ENCODE data around the gene PUDP.
"Not testable (repeated sequence)": the region's sequence is repeated elsewhere in the genome, so short reads cannot be mapped to it uniquely, and the experiment has no call there.

Gene PUDP

GRCh38 chrX:7106649-7107048, 41.3 kb downstream of the PUDP start:
- ATAC-seq (ENCODE audit: low read depth) (no peak), DNase-seq (ENCODE audit: low spot score) (no peak)
- TF ChIP-seq CTCF (IDR thresholded peaks at IDR 0.05; ENCODE audit: poor library complexity, severe bottlenecking): no peak
- Histone ChIP-seq H3K4me1 (ENCODE audit: insufficient read depth, poor library complexity, severe bottlenecking) (peaks cover 5% of the 10 kb centered on the region), H3K4me3 (ENCODE audit: severe bottlenecking) (no peak overlapping the region), H3K27me3 (ENCODE audit: insufficient read depth, poor library complexity, severe bottlenecking) (no peaks in the 10 kb centered on the region), H3K36me3 (ENCODE audit: low read depth) (0 out of 2 replicates have a peak, but pooled peaks cover 4% of the 10 kb centered on the region), H3K27ac (ENCODE audit: poor library complexity, severe bottlenecking) (no peak overlapping the region), H3K9me3 (ENCODE audit: severe bottlenecking) (no peaks in the 10 kb centered on the region)

GRCh38 chrX:7102119-7102518, 45.8 kb downstream of the PUDP start:
- Histone ChIP-seq H3K9me3 (ENCODE audit: severe bottlenecking) (no peaks in the 10 kb centered on the region), H3K27ac (ENCODE audit: poor library complexity, severe bottlenecking) (no peak overlapping the region), H3K4me3 (ENCODE audit: severe bottlenecking) (no peak overlapping the region), H3K4me1 (ENCODE audit: insufficient read depth, poor library complexity, severe bottlenecking) (no peaks in the 10 kb centered on the region), H3K27me3 (ENCODE audit: insufficient read depth, poor library complexity, severe bottlenecking) (no peaks in the 10 kb centered on the region), H3K36me3 (ENCODE audit: low read depth) (peaks cover 4% of the 10 kb centered on the region; the same call in 1 of the 2 replicates)
- DNase-seq (ENCODE audit: low spot score) (no peak), ATAC-seq (ENCODE audit: low read depth) (no peak)
- no peak for TF ChIP-seq CTCF (IDR thresholded peaks at IDR 0.05; ENCODE audit: poor library complexity, severe bottlenecking)

GRCh38 chrX:7100022-7100421, 47.9 kb downstream of the PUDP start:
- ATAC-seq (ENCODE audit: low read depth) (no peak), DNase-seq (ENCODE audit: low spot score) (no peak)
- H3K4me3 ChIP-seq (ENCODE audit: severe bottlenecking): no peak overlapping the region
- H3K27me3 ChIP-seq (ENCODE audit: insufficient read depth, poor library complexity, severe bottlenecking): no peaks in the 10 kb centered on the region
- no peaks in the 10 kb centered on the region for H3K9me3 ChIP-seq (ENCODE audit: severe bottlenecking)
- H3K4me1 ChIP-seq (ENCODE audit: insufficient read depth, poor library complexity, severe bottlenecking): no peaks in the 10 kb centered on the region
- H3K36me3 ChIP-seq (ENCODE audit: low read depth): peaks cover 4% of the 10 kb centered on the region; the same call in 1 of the 2 replicates
- H3K27ac ChIP-seq (ENCODE audit: poor library complexity, severe bottlenecking): no peak overlapping the region
- no peak for TF ChIP-seq CTCF (IDR thresholded peaks at IDR 0.05; ENCODE audit: poor library complexity, severe bottlenecking)

- H3K4me1 ChIP-seq (ENCODE audit: insufficient read depth, poor library complexity, severe bottlenecking); H3K36me3 ChIP-seq (ENCODE audit: low read depth); ATAC-seq (ENCODE audit: low read depth); H3K27ac ChIP-seq (ENCODE audit: poor library complexity, severe bottlenecking); H3K27me3 ChIP-seq (ENCODE audit: insufficient read depth, poor library complexity, severe bottlenecking); H3K9me3 ChIP-seq (ENCODE audit: severe bottlenecking); DNase-seq (ENCODE audit: low spot score); H3K4me3 ChIP-seq (ENCODE audit: severe bottlenecking): not testable (repeated sequence)
Observed at GRCh38 chrX:7095657-7096056, 52.3 kb downstream of the PUDP start.

GRCh38 chrX:7093305-7093704, 54.6 kb downstream of the PUDP start:
- Histone ChIP-seq H3K27ac (ENCODE audit: poor library complexity, severe bottlenecking) (no peak overlapping the region), H3K9me3 (ENCODE audit: severe bottlenecking) (no peaks in the 10 kb centered on the region), H3K4me3 (ENCODE audit: severe bottlenecking) (no peak overlapping the region), H3K36me3 (ENCODE audit: low read depth) (no peaks in the 10 kb centered on the region; the same call in 1 of the 2 replicates), H3K27me3 (ENCODE audit: insufficient read depth, poor library complexity, severe bottlenecking) (no peaks in the 10 kb centered on the region), H3K4me1 (ENCODE audit: insufficient read depth, poor library complexity, severe bottlenecking) (no peaks in the 10 kb centered on the region)
- DNase-seq (ENCODE audit: low spot score) (no peak), ATAC-seq (ENCODE audit: low read depth) (no peak)
- no peak for TF ChIP-seq CTCF (IDR thresholded peaks at IDR 0.05; ENCODE audit: poor library complexity, severe bottlenecking)
